ENCODE data around the gene HELQ.

DNA sequence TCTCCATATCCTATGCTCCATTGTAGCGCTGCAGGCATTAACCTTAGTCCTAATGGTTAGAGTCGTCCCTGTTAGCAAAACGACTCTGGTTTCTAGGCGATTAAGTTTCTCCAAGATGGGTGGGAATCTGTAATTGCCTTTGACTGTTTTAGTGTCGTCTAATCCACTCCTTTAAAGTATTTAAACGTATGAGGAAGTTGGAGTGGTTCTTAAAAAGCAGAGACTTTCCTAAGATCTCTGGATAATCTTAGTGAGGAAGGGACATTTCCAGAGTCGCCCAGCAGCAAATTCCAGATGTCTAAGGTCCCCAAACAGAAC is 520 bp upstream of the HELQ start:
- no peak for TF ChIP-seq CTCF (IDR thresholded peaks at IDR 0.05)
- no peak for TF ChIP-seq ZFX (IDR thresholded peaks at IDR 0.05; ENCODE audit: borderline replicate concordance)

Data from 22Rv1 (cell line).